K562 (cell line): ENCODE data around the gene LMBRD1.

Source experiments
- CHD2 ChIP-seq: IDR thresholded peaks from 2 replicates; pipeline ENCODE4 v1.6.1; 2011; ENCODE audit warnings: low read depth, low read length
- ZBTB34 ChIP-seq: fragments of 250-450 bp; sonication (Bioruptor Pico); IDR thresholded peaks from 2 replicates; pipeline ENCODE4 v1.8.0; 2021; ENCODE audit warnings: mild to moderate bottlenecking, moderate library complexity

DNA sequence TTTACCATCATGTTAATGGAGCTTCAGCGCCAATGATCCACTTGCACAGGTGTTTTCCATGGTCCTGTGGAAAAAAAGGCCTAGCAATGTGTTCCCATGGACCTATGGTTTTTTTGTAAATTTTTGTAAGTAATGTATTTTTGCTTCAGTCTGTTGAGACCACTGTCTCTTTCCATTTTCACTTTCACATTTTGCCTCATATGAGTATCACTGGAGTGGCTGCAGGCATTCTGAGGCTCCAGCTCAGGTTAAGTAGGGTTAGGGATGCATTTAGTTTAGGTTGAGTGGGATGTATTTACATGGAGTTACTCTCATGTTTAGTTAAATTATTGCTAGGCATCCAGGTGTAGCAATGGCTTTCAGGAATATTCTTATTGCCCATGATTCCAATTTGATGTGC is 19.2 kb upstream of the LMBRD1 start:
- TF ChIP-seq CHD2 (no peak), ZBTB34 (CRISPR knock-in tag) (no peak)
